Activated T-cell treated with anti-CD3 and anti-CD28 coated beads for 48 hours (primary cell): Measurements from ENCODE around the gene BCAR1.
"Not testable (repeated sequence)": the region's sequence is repeated elsewhere in the genome, so short reads cannot be mapped to it uniquely, and the experiment has no call there.

Experiments used
- DNase-seq: peaks from one replicate; pipeline ENCODE4 v3.0.0-alpha.2; 2020; ENCODE audit warnings: low read depth

BCAR1 gene

DNA sequence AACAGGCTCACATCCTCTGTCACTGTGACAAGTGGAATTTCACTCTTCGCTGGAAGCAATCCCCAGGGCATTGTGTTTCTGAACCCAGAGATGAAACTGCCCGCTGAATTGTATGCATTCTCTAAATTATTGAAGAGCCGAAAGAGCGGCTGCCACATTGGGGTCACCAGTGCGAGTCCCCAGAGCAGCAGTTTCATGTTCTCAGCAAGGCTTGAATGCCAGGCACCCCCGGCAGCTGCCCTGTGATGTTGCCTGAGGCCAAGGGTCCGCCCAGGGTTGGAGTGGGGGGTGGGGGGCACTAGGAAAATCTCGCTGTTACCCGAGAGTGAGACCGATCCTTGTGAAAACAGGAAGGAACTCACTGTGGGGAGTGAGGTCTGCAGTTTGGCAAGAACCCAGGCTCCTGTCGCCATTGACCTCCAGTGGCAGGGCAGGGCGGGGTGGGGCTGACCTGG is 20.7 kb upstream of the BCAR1 start:
- no peak for DNase-seq

DNA sequence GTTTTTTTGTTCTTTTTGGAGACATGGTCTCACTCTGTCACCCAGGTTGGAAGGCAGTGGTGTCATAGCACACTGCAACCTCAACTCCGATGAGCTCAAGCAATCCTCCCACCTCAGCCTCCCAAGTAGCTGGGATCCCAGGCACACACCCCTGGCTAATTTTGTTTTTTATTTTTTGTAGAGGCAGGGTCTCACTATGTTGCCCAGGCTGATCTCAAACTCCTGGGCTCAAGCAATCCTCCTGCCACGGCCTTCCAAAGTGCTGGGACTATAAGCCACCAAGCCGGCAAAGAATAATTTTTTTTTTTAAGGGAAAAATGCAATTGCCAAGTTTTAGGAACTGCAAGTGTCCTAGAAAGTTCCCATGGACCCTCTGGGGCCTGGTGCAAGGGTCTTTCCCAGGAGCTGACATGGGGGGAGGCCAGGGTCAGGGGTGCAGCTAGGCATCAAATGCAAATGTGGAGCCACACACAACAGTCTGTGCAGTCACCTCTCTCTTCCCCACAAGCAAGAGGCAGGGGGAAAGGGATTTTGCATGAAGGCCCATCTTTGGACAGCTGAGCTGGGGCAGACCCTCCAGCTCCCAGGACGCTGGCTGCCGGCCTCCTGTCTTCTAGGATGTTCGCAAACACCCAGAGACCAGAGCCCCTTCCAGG is 20.1 kb upstream of the BCAR1 start:
- no peak for DNase-seq

DNA sequence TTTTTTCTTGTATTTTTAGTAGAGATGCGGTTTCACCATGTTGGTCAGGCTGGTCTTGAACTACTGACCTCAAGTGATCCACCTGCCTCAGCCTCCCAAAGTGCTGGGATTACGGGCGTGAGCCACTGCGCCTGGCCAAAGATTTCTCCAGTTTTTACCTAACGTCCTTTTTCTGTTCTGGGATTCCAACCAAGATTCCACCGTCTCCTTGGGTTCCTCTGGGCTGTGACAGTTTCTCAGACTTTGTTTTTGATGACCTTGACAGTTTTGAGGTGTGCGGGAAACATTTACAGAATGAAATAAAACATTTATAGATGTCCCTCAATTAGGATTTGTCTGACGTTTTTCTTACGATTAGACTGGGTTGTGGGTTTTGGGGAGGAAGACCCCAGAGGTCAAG is 17.9 kb upstream of the BCAR1 start:
- DNase-seq = not testable (repeated sequence)

DNA sequence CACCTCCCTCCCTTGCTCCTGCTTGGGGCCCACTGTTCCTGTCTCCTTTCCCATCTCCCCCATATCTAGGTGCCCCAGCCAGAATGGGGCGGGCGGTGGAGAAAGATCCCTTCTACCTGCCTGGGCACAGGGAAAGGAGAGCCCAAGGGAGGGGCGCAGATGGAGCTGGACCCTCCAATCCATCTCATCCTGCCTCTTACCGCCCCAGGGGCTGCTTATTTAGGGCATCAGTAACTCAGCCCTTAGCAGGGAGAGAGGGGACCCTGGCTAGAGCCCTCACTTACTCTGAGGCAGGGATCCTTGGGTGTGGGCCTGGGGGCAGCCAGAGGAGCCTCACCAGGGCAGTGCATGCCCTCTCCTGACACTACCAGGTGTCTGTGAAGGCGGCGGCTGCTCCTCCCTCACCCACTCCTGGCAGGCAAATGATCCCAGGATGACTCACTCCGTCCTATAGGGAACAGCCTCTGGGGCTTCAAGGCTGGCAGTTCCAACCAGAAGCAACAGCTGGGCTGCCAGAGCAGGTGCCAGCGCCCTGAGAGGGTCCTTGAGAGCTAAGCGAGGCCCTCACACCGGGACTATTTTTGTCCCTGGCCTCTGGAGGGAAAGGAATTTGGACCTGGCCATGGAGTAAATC is 16.3 kb upstream of the BCAR1 start:
- no peak for DNase-seq

DNA sequence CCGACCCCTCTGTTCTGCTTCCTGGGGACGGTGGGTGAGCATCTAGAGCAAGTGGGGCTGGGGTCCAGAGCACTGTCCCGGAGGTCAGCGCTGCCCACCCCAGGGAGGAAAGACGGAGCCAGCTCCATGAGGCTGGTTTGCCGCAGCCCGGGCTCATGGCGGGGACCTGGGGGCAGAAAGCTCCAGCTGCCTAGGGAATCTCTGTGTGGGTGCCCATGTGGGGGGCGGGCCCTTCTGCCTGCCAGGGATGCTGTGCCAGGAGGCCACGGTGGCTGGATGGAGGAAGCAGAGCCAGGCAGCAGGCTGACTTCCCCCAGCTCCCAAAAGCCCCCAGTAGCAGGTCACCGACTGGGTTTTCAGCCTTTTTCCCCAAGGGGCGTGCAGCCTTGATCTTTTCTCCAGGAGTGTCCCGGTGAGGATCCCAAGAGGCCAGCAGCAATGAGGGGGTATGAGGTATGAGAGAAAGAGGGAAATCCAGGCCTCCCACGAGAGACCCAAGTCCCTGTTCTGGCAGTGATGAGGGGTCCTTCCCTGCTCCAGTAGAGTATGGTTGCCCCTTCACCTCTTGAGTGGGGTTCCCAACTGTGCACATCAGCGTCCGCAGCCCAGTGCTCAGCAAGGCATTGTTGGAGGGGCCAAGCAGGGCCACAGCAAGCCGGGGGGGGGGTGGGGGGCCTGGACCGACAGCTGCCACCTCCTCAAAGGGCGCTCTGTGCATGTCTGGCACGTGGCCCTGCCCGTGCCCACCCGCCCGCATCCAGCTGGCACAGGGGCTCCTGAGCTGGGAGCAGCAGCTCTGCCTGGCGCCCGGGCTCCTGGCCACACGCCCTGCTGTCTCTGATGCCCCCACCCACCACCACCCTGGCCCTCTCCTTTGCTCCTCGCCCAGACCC is 15.6 kb upstream of the BCAR1 start:
- DNase-seq = no peak

DNA sequence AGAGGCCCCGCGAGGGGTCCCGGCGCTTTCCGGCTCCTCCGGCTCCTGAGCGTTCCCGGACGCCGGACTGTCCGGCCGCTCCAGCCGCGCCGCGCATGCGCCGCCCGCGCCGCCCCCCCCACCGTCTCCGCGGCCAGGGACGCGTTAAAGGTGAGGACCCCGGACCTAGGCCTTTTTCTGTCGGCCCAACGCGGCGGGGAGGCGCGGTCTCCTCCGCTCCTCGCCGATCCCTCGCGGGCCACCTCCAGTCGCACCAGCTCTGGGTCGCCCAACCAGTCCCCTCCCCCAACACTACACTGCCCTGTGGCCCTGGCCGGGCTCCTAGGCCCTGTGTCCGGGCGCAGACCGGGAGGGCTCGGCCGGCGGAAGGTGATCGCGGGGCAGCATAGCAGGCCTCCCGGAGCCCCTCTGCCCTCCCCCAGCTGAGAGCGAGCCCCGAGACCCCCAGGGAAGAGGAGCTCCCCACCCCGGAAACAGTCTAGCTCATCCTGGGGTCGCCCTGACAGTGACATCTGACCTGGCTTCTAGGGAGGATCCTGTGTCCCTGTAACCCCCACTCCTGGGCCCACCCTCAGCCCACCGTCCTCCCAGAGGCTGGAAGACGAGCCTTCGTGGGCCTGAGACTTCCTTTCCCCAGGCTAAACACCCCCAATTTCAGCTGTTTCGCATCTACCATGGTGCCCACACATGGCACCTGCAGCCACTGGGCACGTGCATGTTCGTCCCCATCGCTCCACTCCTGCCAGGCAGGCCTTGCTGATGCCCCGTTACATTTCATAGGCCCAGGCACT is 14.7 kb upstream of the BCAR1 start:
- no peak for DNase-seq

DNA sequence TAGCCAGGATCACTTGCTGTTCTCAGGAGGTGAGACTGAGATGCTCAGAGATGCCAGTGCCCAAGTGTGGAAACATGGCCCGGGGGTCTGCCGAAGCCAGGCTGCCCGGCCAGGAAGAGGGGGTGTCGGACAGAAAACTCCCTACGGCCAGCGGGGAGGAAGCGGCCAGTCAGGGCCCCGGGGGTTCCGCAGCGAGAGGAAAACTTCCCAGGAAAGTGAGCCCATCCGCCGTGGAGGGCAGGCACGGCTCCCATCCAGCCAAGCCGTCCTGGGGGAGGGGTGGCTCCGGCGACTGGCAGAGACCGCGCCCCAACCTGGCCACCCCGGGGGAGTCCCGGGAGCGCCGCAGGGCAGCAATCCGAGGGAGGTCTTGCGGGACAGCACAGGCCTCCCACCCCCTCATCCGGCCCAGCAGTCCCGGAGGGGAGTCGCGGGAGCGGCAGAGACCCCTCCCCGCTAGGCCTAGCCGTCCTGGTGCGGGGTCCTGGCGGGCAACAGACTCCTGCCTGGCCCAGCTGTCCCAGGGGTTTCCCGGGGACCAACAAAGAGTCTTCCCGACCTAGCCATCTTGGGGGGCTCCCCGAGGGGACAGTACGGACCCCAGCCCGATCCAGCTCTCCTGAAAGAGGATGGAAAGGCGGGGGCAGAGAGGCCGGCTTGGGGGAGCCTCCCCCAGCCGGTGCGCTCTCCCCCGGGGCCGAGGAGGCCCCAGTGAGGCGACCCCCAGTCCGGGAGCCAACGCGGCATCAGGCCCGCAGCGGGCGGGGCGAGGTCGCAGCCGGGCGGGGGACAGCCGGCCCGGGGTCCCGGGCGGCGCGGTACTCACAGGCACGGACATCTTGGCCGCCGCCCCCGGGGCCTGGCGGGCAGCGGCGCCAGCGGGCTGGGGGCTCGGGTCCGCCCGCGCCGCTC is 13.8 kb upstream of the BCAR1 start:
- no peak for DNase-seq

DNA sequence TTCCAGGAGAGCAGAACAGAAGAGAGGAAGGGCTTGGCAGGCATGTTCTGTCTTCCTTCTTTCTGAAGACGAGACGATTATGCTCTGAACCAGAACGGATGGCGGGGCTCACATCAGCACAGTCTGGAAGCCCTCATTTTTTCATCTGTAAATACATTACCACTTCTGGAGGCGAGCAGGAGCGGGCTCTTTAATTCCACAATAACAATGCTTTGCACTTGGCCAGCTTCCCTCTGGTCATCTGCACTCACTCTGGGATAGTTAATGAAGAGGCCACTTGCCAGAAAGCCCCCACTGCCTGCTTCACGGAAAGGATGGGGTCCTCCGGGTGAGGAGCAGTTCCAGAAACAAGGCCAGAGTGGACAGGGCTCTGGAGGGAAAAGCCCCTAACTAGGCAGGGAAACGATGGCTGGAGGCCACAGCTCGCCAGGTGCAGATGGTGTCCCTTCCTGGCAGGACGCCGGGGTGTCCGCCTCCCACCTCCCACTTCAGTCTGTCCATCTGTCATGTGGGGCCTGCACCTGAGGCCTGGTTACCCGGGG is 13.1 kb upstream of the BCAR1 start:
- no peak for DNase-seq

DNA sequence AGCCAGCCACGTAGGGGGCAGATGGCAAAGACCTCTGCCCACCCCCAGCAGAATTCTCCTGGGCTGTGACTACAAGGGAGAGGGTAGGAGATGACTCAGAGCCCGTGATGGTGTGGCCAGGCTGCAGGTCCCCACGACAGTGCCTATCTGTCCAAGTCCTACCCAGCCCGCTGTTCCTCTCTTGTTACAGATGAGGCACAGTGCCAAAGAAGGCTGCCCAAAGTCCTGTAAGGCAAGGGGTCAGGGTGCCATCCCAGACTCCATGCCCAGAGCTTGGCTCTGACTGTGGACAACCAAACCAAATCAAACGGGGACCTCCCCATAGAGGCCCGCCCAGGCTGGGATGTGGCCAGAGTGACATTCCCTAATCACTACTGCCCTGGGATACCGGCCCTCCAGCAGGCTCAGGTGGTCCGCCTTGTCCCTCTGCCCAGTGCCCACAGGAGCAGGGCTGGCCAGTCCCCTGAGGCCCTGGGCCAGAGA is 12.6 kb upstream of the BCAR1 start:
- no peak for DNase-seq

DNA sequence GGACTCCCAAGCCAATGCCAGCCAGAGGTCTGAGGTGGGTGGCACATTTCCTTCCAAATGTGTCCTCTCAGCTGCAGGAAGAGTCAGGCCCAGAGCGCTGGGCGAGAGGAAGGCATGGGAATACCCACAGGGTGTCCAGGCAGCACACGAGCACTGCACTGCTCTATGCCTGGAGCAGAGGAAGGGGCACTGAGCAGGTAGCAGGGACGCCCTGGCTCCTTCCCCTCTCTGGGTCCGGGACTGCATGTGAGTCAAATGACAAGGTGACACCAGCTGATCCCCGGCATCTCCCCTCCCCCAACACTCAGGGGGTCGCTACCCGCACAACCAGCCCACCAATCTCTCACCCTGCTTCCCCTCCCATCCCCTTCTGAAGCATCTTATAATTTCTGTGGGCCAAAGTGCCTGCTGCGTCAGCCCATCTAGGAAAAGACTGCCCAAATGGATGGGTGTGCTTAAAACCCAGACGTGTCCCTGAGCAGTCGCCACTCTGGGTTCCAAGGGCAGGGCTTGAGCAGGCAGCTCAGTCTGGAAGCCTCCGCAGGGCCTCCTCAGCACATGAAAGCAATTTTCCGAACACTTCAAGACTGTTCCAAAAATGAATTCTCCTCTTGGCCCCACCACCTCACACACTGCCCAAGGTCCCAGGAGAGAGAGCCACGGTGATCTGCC is 12.0 kb upstream of the BCAR1 start:
- no peak for DNase-seq

DNA sequence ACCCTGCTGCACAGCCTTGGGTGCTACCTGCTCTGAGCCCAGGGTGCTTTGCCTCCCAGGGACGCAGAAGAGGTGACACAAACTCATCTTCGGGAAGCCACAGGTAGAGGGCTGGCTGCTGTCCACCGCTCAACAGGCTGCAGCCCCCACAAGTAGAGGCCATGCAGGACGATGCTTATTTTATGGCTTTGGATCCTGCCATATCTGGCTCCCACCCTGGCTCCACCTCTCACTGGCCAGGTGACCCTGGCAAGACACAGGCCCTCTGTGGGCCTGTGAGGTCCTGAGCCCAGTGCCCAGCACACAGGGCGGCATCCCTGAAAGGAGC is 11.3 kb upstream of the BCAR1 start:
- no peak for DNase-seq

DNA sequence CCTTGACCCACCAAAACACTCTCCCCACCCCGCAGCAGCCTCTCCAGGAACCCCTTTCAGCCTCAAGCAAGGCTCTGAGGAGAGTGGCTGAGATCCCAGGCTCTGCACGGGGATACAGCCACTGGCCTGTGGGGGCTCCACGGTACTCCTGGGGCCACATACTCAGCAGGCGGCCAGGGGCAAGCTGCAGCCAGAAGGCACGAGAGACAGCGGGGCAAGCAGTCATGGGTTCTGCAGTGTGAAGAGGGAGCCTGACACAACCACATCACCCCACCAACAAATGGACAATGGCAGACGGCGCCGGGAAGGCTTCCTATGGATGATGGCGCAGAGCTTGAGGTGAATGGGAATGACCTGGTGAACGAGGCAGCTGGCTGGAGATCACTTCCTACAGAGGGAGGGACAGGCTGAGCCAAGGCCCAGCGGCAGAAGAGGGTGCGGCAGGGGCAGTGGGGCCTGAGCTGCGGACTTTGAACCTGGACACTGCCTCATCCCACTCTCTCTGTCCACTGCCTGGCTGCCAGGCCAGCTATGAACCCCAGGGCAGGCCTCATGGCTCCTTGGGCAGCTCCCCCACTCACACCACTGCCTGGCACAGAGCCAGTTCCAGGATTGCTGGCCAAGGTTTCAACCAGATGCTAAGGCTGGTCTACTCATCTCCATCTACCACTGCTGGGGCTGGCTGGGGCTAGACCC is 10.8 kb upstream of the BCAR1 start:
- DNase-seq = no peak

DNA sequence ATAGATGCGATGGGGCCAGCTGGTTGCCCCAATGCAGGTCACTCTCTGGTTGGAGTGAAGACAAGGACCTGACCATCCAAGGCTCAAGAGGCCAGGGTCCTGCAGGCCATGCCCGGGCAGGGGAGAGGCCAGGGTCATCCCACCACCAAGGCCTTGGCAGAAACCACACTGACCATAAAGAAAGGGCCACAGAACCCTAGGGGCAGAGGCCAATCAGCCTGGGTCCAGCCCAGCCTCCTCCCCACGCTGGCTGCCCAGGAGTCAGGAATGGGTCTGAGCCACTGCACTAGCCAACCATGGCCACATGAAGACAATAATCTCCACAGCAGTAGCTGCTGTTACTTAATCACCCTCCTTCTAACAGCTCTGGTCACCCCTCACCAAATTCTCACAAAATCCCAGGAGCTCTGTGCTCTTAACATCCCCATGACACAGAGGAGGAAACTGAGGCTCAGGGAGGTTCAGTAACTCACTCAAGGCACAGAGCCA is 10.2 kb upstream of the BCAR1 start:
- no peak for DNase-seq

DNA sequence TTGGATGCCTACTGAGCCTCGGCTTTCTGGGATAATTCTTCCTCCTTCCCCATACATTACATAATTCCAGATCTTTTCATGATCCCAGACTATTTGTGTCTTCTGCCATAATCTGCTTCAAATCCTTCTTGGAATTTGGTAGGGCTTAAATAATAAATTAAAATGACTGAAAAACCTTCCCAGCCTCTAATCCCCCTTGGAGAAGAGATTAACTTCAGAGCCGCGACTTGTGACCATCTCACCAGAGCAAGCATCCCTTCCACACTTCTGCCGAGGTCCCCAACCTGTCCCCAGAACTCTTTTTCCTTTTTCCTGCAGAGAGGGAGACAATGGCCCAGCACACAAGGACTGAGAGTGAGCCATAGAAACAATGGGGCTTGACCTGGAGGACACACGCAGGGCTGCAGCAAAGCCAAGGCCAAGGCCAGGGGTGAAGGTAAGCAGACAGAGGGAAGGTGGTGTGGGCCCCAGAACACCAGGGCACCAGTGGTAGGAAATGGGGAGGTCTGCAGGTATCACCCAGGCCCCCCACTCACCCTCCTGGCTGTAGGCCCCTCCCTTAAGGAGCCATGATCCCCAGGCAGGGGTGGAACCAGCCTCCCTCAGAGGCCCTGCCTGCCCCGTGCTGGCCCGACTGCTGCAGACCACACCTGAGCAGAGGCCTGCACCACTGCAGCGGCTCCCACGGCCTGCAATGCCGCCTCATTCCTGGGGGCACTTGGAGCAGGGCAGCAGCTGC is 9.6 kb upstream of the BCAR1 start:
- no peak for DNase-seq

DNA sequence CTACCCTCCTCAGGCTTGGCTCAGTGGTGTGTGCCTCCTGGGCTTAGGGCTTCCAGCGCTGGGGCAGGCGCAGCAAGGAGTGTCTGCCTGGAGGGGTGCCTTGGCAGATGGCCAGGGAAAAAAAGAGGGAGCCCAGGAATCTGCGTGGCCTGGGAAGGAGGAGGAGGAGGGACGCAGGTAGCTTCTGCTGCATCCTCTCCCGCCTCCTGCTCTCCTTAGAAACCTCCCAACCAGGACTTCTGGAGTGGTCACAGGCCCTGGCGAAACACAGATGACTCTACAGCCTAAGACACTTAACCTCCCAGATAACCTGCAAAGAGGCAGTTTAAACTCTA is 7.3 kb upstream of the BCAR1 start:
- DNase-seq = no peak

DNA sequence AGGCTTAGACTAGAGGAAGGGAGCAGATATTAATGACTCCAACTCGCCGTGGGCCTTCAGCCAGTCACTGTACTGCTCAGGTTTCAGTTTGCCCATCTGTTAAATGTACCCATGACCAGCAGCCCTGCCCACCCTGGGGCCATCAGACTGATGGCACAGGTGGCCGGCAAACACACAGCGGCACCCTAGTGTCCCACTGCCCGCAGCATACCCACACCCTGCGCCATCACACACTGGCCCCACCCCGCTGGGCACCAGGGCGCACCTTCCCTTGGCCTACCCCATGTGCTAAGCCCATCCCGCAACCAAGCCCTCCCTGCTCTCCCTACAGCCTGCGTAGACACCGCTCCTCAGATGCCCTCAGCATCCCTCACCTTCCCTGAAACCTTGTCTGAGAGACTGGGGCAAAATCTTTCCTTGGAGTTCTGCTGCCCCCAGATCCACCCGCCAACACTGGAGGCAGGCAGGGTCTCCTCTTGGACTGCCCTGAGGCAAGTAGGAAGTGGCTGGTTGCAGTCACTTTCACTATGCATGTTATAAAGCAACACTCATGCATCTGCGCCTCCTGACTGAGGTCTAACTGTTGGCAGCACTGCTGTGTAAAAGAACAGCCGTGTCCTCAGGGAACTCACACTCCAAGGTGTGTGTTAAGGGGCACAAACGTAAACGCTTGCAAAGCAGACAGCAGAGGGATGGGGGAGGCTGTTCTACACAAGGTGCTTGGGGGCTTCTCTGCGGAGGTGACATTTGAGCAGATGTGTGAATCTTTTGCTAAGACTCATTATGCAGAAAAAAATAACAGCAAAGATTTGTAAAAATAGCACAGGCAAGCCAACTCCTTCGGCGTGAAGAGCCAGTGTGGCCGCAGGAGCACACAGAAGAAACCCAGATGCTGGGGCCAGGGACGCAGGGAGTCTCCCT is 6.7 kb upstream of the BCAR1 start:
- DNase-seq = no peak

DNA sequence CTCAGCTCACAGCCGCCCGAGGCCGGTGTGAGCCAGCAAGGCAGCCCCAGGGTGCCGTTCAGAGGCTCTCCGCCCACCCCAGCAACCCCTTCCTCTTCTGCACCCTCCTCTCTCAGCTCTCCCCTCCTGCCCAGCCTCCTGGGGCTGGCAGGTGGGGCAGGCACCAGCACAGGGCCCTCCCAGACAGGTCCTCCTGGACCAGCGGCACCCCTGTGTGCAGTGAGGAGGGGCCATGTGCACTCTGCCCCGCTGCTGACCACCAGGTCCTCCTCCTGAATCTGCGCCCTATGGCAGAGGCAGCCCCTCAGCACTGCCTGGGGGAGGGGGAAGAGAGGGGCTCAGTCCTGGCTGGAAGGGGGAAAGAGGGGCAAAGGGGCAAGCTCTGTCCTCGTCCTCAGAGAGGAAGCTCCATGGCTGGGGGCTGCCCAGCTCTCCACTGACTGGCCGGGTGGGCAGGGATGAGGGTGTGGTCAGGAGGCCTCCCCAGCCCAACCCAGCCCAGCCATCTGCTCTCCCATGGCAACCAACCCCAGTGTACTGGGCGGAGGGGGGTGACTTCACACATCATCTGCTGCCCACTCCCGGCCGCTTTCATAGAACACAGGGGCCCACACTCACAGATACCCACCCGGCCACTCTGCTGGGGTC is 5.4 kb upstream of the BCAR1 start:
- no peak for DNase-seq
